ENCODE measurements around the gene MACROH2A1.

MACROH2A1 gene

DNA sequence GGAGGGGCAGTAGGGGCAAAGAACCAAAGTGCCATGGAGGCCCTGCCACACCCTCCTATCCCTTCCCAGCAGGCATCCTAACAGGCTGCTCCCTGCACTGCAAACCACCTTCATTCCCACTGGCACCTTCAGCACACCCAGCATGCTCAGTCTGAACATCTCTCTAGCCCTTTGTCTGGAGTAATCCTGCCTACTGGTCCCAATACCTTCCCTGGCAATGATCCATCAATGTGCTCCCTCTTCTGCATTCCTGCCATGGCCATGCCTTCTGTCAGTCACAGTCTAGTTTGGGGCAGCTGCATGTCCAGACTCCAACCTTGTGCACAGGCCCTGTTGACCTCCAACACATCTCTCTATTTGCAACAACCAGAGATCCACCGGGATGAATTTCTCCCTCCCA lies 4.9 kb downstream of the MACROH2A1 start:
- H3K9me2 ChIP-seq (replicated peaks; ENCODE audit: insufficient read depth, low read length), result no peaks in the 10 kb centered on the region
- no peak overlapping the region for H2AFZ ChIP-seq (ENCODE audit: low read depth, low read length, severe bottlenecking)
- no peak overlapping the region for H3K27ac ChIP-seq (ENCODE audit: low read depth, low read length)
- no peak for TF ChIP-seq EZH2phosphoT487 (conservative IDR thresholded peaks at IDR 0.05; ENCODE audit: low read length)
- TF ChIP-seq, protein P1, sequence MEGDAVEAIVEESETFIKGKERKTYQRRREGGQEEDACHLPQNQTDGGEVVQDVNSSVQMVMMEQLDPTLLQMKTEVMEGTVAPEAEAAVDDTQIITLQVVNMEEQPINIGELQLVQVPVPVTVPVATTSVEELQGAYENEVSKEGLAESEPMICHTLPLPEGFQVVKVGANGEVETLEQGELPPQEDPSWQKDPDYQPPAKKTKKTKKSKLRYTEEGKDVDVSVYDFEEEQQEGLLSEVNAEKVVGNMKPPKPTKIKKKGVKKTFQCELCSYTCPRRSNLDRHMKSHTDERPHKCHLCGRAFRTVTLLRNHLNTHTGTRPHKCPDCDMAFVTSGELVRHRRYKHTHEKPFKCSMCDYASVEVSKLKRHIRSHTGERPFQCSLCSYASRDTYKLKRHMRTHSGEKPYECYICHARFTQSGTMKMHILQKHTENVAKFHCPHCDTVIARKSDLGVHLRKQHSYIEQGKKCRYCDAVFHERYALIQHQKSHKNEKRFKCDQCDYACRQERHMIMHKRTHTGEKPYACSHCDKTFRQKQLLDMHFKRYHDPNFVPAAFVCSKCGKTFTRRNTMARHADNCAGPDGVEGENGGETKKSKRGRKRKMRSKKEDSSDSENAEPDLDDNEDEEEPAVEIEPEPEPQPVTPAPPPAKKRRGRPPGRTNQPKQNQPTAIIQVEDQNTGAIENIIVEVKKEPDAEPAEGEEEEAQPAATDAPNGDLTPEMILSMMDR (IDR thresholded peaks at IDR 0.05; ENCODE audit: insufficient read depth, low read length, poor library complexity, severe bottlenecking), result no peak
- no peaks in the 10 kb centered on the region for H3K9me3 ChIP-seq (ENCODE audit: insufficient read depth, low read length)
- no peak overlapping the region for H3K9ac ChIP-seq (ENCODE audit: low read length)
- H3K27me3 ChIP-seq (ENCODE audit: low read length), result no peaks in the 10 kb centered on the region
- H3F3A ChIP-seq (ENCODE audit: insufficient read depth), result no peaks in the 10 kb centered on the region
- no peaks in the 10 kb centered on the region for H3K36me3 ChIP-seq (ENCODE audit: low read length)
- H4K20me1 ChIP-seq (ENCODE audit: low read depth, low read length), result peaks cover 48% of the 10 kb centered on the region; the same call in 1 of the 2 replicates
- peaks cover 97% of the 10 kb centered on the region for H3K79me2 ChIP-seq (ENCODE audit: insufficient read depth, low read length)
- no peak overlapping the region for H3K4me2 ChIP-seq (ENCODE audit: low read depth, low read length, poor library complexity, severe bottlenecking)
- H3K4me3 ChIP-seq (ENCODE audit: insufficient read depth, low read length, poor library complexity, severe bottlenecking), result no peak overlapping the region

DNA sequence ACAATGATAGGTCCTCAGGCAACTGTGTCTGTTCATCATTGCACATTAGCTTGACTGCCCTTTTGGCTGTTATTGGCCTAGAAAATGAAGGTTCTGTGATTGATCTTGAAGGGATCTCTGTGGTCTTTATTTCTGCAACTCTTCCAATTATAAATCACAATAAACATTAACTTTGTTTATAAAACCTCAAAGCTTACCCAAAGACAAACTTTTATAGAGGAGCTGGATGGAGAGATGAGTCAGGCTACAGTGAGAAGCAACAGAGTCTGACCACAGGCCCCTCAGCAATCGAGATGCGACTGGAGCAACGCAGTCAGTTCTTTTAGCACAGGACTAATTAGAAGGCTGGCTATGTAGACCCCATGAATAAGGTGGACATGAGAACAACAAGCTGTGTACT lies 5.3 kb downstream of the MACROH2A1 start:
- Histone ChIP-seq H3K9me2 (replicated peaks; ENCODE audit: insufficient read depth, low read length) (no peaks in the 10 kb centered on the region), H3K4me3 (ENCODE audit: insufficient read depth, low read length, poor library complexity, severe bottlenecking) (no peak overlapping the region), H3K27me3 (ENCODE audit: low read length) (no peaks in the 10 kb centered on the region), H3K36me3 (ENCODE audit: low read length) (0 out of 2 replicates have a peak, but pooled peaks cover 2% of the 10 kb centered on the region), H3K27ac (ENCODE audit: low read depth, low read length) (no peak overlapping the region), H3K79me2 (ENCODE audit: insufficient read depth, low read length) (peaks cover 100% of the 10 kb centered on the region), H3K4me2 (ENCODE audit: low read depth, low read length, poor library complexity, severe bottlenecking) (no peak overlapping the region), H3K9ac (ENCODE audit: low read length) (no peak overlapping the region), H3K9me3 (ENCODE audit: insufficient read depth, low read length) (no peaks in the 10 kb centered on the region), H4K20me1 (ENCODE audit: low read depth, low read length) (peaks cover 48% of the 10 kb centered on the region; the same call in 1 of the 2 replicates), H3F3A (ENCODE audit: insufficient read depth) (no peaks in the 10 kb centered on the region), H2AFZ (ENCODE audit: low read depth, low read length, severe bottlenecking) (no peak overlapping the region)
- no peak for TF ChIP-seq EZH2phosphoT487 (conservative IDR thresholded peaks at IDR 0.05; ENCODE audit: low read length)
- TF ChIP-seq, protein P1 (IDR thresholded peaks at IDR 0.05; ENCODE audit: insufficient read depth, low read length, poor library complexity, severe bottlenecking), result no peak

DNA sequence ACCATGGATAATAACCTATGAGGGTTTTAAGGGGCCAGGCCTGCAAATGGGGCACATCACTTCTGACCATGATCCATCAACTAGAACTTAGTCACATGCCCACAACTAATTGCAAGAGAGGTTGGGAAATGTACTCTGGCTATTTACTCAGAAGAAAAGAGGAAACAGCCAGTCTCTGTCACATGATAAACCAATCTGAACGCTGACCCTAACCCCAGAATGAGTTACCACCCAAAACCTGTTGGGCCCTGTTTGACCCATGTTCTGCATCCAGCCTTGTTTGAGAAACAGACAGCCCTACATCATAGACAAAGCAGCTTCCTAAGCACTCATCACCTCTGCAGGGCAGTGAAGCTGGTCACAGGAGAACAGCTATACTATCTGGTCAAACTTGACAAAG lies 5.8 kb downstream of the MACROH2A1 start:
- H3K36me3 ChIP-seq (ENCODE audit: low read length), result 0 out of 2 replicates have a peak, but pooled peaks cover 7% of the 10 kb centered on the region
- no peak overlapping the region for H3K4me3 ChIP-seq (ENCODE audit: insufficient read depth, low read length, poor library complexity, severe bottlenecking)
- no peaks in the 10 kb centered on the region for H3K27me3 ChIP-seq (ENCODE audit: low read length)
- peaks cover 48% of the 10 kb centered on the region; the same call in 1 of the 2 replicates for H4K20me1 ChIP-seq (ENCODE audit: low read depth, low read length)
- no peak overlapping the region for H3K27ac ChIP-seq (ENCODE audit: low read depth, low read length)
- no peak overlapping the region for H2AFZ ChIP-seq (ENCODE audit: low read depth, low read length, severe bottlenecking)
- no peak overlapping the region for H3K9ac ChIP-seq (ENCODE audit: low read length)
- no peaks in the 10 kb centered on the region for H3K9me2 ChIP-seq (replicated peaks; ENCODE audit: insufficient read depth, low read length)
- peaks cover 100% of the 10 kb centered on the region for H3K79me2 ChIP-seq (ENCODE audit: insufficient read depth, low read length)
- H3F3A ChIP-seq (ENCODE audit: insufficient read depth), result no peaks in the 10 kb centered on the region
- H3K4me2 ChIP-seq (ENCODE audit: low read depth, low read length, poor library complexity, severe bottlenecking), result no peak overlapping the region
- TF ChIP-seq, protein P1 (IDR thresholded peaks at IDR 0.05; ENCODE audit: insufficient read depth, low read length, poor library complexity, severe bottlenecking), result no peak
- no peak for TF ChIP-seq EZH2phosphoT487 (conservative IDR thresholded peaks at IDR 0.05; ENCODE audit: low read length)
- no peaks in the 10 kb centered on the region for H3K9me3 ChIP-seq (ENCODE audit: insufficient read depth, low read length)
